K562 (cell line): ENCODE results near the gene FHIT. TPM values are rescaled to one million over a fixed set of nuclear protein-coding genes. Genes with fewer than 3 reads are reported as not detected.

Source experiments
- ATAC-seq: fragments of 200-7000 bp; cut with Tn5 transposase; 3 replicates; pipeline ENCODE4 v1.9.1; 2020; ENCODE audit warnings: moderate library complexity
- BruUV-seq: library from RNA; stranded (reverse); fragments of 400-500 nt; replicated peaks from 2 replicates; lab custom pipeline; 2021; lab: Mats Ljungman, UMichigan
- CTCF ChIA-PET: fragments of 300-600 bp; formaldehyde crosslinking; extraction: SDS; loops from one replicate; lab custom pipeline; 2021; ENCODE audit warnings: low intra/inter-chr PET ratio; lab: Yijun Ruan, JAX
- POLR2A ChIA-PET: fragments of 300-600, 350-650 bp; sonication (Branson Sonifier 250); formaldehyde crosslinking; extraction: SDS; loops from one replicate; lab custom pipeline; 2021; ENCODE audit warnings: antibody characterized with exemption, inconsistent platforms; lab: Yijun Ruan, JAX
- DNase-seq, 4 experiments: peaks; one replicate each; pipeline versions ENCODE4 v3.0.0 to v3.0.0-alpha.2; 2011 to 2018; ENCODE audit warnings: low spot score in 3 of 4, mixed read lengths in 3 of 4; ENCODE audit errors: extremely low read depth in 1 of 4
- FAIRE-seq: peaks from 2 replicates; lab custom pipeline; 2011; peaks lifted over from hg19 to GRCh38; lab: Jason Lieb, UNC
- H2AFZ ChIP-seq: 2 replicates; pipeline ENCODE4 v1.6.0; 2011; ENCODE audit warnings: low read depth, low read length, control low read depth, inconsistent platforms
- H3K27ac ChIP-seq: fragments of 200-600 bp; 3 replicates; pipeline ENCODE4 v1.8.0; 2011; ENCODE audit warnings: low read depth, mild to moderate bottlenecking, control low read depth, inconsistent platforms, low read length, moderate library complexity, mixed read lengths; ENCODE audit errors: extremely low read depth
- H3K27me3 ChIP-seq, 2 experiments: fragments of 300-600 bp in 1 of 2; 2 replicates in 1 of 2; 3 replicates in 1 of 2; pipeline versions ENCODE4 v1.6.0 to v1.8.0; 2011; ENCODE audit warnings: inconsistent platforms in 2 of 2, low read length in 2 of 2, mild to moderate bottlenecking in 1 of 2, mixed read lengths in 1 of 2, moderate library complexity in 1 of 2; ENCODE audit not compliant: control insufficient read depth in 2 of 2, insufficient read depth in 2 of 2
- H3K36me3 ChIP-seq: fragments of 300-600 bp; 3 replicates; pipeline ENCODE4 v1.8.0; 2011; ENCODE audit warnings: mild to moderate bottlenecking, low read length, inconsistent platforms; ENCODE audit not compliant: control insufficient read depth, insufficient read depth
- H3K4me1 ChIP-seq, 2 experiments: fragments of 200-600 bp in 1 of 2; replicated peaks in 1 of 2; 2 replicates in 1 of 2; 3 replicates in 1 of 2; pipeline versions ENCODE4 v1.5.1 to v1.8.0; 2011; ENCODE audit warnings: inconsistent platforms in 2 of 2, low read length in 2 of 2, mild to moderate bottlenecking in 1 of 2, mixed read lengths in 1 of 2, moderate library complexity in 1 of 2; ENCODE audit not compliant: control insufficient read depth in 2 of 2, insufficient read depth in 2 of 2
- H3K4me2 ChIP-seq: 2 replicates; pipeline ENCODE4 v1.6.1; 2011; ENCODE audit warnings: low read length, control low read depth, inconsistent platforms, mixed read lengths; ENCODE audit not compliant: insufficient read depth
- H3K4me3 ChIP-seq: fragments of 200-600 bp; sonication (generic), shearing (Covaris generic); 2 replicates; pipeline ENCODE4 v1.5.1; 2016; ENCODE audit warnings: control low read depth, inconsistent platforms
- H3K79me2 ChIP-seq: fragments of 200-600 bp; 3 replicates; pipeline ENCODE4 v1.8.0; 2011; ENCODE audit warnings: low read length, inconsistent platforms; ENCODE audit not compliant: control insufficient read depth, insufficient read depth
- H3K9ac ChIP-seq, 2 experiments: 2 replicates each; pipeline versions ENCODE4 v1.6.0 to v1.6.1; 2011; ENCODE audit warnings: low read depth in 2 of 2, low read length in 2 of 2, control low read depth in 1 of 2, inconsistent platforms in 1 of 2, mild to moderate bottlenecking in 1 of 2, mixed read lengths in 1 of 2; ENCODE audit not compliant: insufficient read depth in 1 of 2
- H3K9me1 ChIP-seq: one replicate; pipeline ENCODE4 v1.6.0; 2011; ENCODE audit warnings: inconsistent platforms, mild to moderate bottlenecking, low read length, moderate library complexity; ENCODE audit not compliant: control insufficient read depth, insufficient read depth
- H3K9me3 ChIP-seq: replicated peaks from 2 replicates; pipeline ENCODE4 v1.5.1; 2011; ENCODE audit warnings: low read depth, low read length, inconsistent platforms; ENCODE audit not compliant: control insufficient read depth, insufficient read depth
- H4K20me1 ChIP-seq: replicated peaks from 2 replicates; pipeline ENCODE4 v1.6.1; 2011; ENCODE audit warnings: low read length, inconsistent platforms, mixed read lengths; ENCODE audit not compliant: control insufficient read depth, insufficient read depth
- MECOM ChIP-seq: fragments of 250-450 bp; sonication (Bioruptor Pico); IDR thresholded peaks from 2 replicates; pipeline ENCODE4 v1.8.0; 2022; ENCODE audit warnings: inconsistent platforms
- NFE2 ChIP-seq: IDR thresholded peaks from 2 replicates; pipeline ENCODE4 v1.6.1; 2014; ENCODE audit warnings: antibody characterized with exemption, low read depth
- NFYB ChIP-seq: IDR thresholded peaks from 2 replicates; pipeline ENCODE4 v1.6.1; 2011; ENCODE audit warnings: mild to moderate bottlenecking, moderate library complexity; ENCODE audit not compliant: insufficient read length; ENCODE audit errors: extremely low read depth
- NONO ChIP-seq, 2 experiments: fragments of 200-400 bp in 1 of 2; fragments of 450-650 bp in 1 of 2; formaldehyde crosslinking in 1 of 2; IDR thresholded peaks; 2 replicates each; pipeline ENCODE4 v1.6.1; 2017; ENCODE audit warnings: low read depth in 2 of 2, mild to moderate bottlenecking in 2 of 2, moderate library complexity in 2 of 2, low read length in 1 of 2
- WGBS: fragments of 100-300 bp; shearing (Covaris generic); methylation state at CpG from one replicate; pipeline ENCODE4 v1.1.6; 2016; ENCODE audit warnings: low coverage, mixed read lengths; ENCODE audit not compliant: insufficient coverage; ENCODE audit errors: missing lambda C conversion rate; 5-methylcytosine and 5-hydroxymethylcytosine counted together
- in situ Hi-C: fragments of 300-500 bp; cut with MboI; formaldehyde crosslinking; loops from 4 replicates; pipeline ENCODE4 v1.15.0; 2018; ENCODE audit warnings: inconsistent platforms, mixed read lengths
- intact Hi-C: fragments of 100-400 bp; cut with micrococcal nuclease; formaldehyde crosslinking; loops from 2 replicates; pipeline ENCODE4 v1.14.2; 2022
- polyA plus RNA-seq, 8 experiments: library from polyadenylated mRNA; depleted of rRNA in 4 of 8; stranded (reverse) in 5 of 8; unstranded in 3 of 8; fragments of >200 nt; fragmentation: Nextera tagmentation in 2 of 8; fragmentation: Illumina TruSeq in 1 of 8; extraction: Ambion mirVana in 2 of 8; extraction: Trizol in 1 of 8; gene quantifications; 2 replicates each; pipeline versions ENCODE4 v1.2.1 to v1.2.3, GENCODE V29; 2011 to 2014; ENCODE audit warnings: inconsistent platforms in 1 of 8, missing spikeins in 1 of 8
- total RNA-seq, 7 experiments: library from RNA; depleted of rRNA in 6 of 7; stranded (reverse); fragments of >200 nt in 6 of 7; fragmentation: Illumina TruSeq in 2 of 7; extraction: Trizol in 2 of 7; gene quantifications; 2 replicates each; pipeline versions ENCODE4 v1.2.1 to v1.2.3, GENCODE V29; 2011 to 2021; ENCODE audit warnings: low replicate concordance in 1 of 7
- TF ChIP-seq, protein P1 (sequence below): fragments of 450-650 bp; IDR thresholded peaks from one replicate; pipeline ENCODE4 v1.6.1; 2018; ENCODE audit warnings: mild to moderate bottlenecking, moderate library complexity; ENCODE audit not compliant: partially characterized antibody
- TF ChIP-seq, protein P2 (sequence below), 2 experiments: fragments of 450-650 bp; formaldehyde crosslinking in 1 of 2; IDR thresholded peaks; 2 replicates each; pipeline versions ENCODE4 v1.4.0 to v1.6.1; 2014 to 2020; ENCODE audit warnings: mild to moderate bottlenecking in 2 of 2, borderline replicate concordance in 1 of 2, low read depth in 1 of 2

Gene FHIT
- total and polyA plus RNA-seq, 9 of the 15 experiments (the other 6 are each of a cell fraction or from before 2014, with no cell fraction given), result 1.7 to 9.1 (median 4.3) TPM

DNA sequence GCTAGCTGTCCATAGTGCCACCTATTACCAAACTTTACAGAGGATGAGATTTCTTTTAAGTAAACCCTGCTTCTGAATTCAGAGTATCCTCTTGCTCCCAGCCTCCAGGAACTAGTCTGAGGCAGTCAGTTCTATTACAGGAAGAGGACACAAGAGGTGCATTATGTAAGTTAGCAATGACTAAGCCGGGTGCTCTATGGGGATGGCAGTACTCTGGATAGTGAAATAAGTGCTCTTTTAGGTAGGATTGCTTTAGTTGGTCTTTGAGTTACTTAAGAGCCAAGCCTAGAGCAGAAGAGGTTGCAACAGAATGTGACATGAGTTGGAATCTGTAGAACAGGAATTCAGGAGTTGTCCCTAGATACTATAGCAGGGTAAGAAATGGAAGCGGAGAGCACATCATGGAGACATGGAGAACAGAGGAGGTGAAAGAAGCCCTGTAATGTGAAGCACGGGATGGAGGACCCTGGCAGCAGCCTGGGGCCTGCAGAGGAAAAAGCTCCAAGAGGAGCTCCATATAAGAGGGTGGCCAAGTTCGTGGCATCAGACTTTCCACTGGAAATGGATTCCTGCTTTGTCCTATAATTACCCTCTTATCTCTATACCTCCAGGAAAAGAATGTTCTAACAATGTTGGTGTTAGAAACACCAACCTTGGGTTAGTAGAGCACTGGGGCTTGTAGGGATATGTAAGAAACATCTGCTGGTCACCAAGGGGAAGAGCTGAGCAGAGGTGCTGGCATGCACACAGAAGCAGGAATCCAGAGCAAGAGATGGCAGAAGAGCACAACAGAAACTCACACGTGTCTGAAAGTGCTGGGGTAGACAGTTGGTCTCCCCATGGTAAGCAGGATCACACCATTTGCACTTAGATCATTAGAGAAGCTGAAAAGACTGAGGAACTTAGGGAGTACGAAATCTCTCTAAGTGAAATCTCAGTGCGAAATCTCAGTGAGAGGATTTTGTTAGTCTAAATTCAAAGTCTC, 851.1 kb downstream of the FHIT start:
- 38% methylated on average over 7 of the region's 7 CpGs for WGBS
- no TSS peak for BruUV-seq
- DNase-seq, result no peak
- intact Hi-C loops (no loop called here), in situ Hi-C loops (no loop called here)
- no peaks in the 10 kb centered on the region; a peak in 2 of 5 replicates for H3K4me1 ChIP-seq
- FAIRE-seq, result no peak
- no peaks in the 10 kb centered on the region for H3K79me2 ChIP-seq
- H2AFZ ChIP-seq, result no peak overlapping the region
- ChIA-PET CTCF (no interaction called here), POLR2A (no interaction called here)
- H3K9me3 ChIP-seq, result no peaks in the 10 kb centered on the region
- H3K27ac ChIP-seq, result no peak overlapping the region
- H3K36me3 ChIP-seq, result no peaks in the 10 kb centered on the region
- 0 out of 3 replicates have a peak, but pooled peaks have one; percentile 46 for ATAC-seq
- H3K4me2 ChIP-seq, result no peak overlapping the region
- H3K9ac ChIP-seq, result 0 out of 4 replicates have a peak overlapping the region, but pooled peaks of 1 of the 2 experiments have one; percentile 23
- H3K27me3 ChIP-seq, result no peaks in the 10 kb centered on the region
- 0 out of 2 replicates have a peak, but pooled peaks have one; percentile 12 for TF ChIP-seq NFE2
- no peak for TF ChIP-seq NFYB
- TF ChIP-seq, protein P1, sequence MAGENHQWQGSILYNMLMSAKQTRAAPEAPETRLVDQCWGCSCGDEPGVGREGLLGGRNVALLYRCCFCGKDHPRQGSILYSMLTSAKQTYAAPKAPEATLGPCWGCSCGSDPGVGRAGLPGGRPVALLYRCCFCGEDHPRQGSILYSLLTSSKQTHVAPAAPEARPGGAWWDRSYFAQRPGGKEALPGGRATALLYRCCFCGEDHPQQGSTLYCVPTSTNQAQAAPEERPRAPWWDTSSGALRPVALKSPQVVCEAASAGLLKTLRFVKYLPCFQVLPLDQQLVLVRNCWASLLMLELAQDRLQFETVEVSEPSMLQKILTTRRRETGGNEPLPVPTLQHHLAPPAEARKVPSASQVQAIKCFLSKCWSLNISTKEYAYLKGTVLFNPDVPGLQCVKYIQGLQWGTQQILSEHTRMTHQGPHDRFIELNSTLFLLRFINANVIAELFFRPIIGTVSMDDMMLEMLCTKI, result no peak
- TF ChIP-seq NONO (IDR thresholded peaks at IDR 0.05; ENCODE audit: low read depth in 2 of 2, low read length in 1 of 2), result no peak
- no peak for TF ChIP-seq MECOM (CRISPR knock-in tag)
- TF ChIP-seq, protein P2, sequence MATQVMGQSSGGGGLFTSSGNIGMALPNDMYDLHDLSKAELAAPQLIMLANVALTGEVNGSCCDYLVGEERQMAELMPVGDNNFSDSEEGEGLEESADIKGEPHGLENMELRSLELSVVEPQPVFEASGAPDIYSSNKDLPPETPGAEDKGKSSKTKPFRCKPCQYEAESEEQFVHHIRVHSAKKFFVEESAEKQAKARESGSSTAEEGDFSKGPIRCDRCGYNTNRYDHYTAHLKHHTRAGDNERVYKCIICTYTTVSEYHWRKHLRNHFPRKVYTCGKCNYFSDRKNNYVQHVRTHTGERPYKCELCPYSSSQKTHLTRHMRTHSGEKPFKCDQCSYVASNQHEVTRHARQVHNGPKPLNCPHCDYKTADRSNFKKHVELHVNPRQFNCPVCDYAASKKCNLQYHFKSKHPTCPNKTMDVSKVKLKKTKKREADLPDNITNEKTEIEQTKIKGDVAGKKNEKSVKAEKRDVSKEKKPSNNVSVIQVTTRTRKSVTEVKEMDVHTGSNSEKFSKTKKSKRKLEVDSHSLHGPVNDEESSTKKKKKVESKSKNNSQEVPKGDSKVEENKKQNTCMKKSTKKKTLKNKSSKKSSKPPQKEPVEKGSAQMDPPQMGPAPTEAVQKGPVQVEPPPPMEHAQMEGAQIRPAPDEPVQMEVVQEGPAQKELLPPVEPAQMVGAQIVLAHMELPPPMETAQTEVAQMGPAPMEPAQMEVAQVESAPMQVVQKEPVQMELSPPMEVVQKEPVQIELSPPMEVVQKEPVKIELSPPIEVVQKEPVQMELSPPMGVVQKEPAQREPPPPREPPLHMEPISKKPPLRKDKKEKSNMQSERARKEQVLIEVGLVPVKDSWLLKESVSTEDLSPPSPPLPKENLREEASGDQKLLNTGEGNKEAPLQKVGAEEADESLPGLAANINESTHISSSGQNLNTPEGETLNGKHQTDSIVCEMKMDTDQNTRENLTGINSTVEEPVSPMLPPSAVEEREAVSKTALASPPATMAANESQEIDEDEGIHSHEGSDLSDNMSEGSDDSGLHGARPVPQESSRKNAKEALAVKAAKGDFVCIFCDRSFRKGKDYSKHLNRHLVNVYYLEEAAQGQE (IDR thresholded peaks at IDR 0.05; ENCODE audit: borderline replicate concordance), result peak; percentile 19; the same call in 1 of the 2 replicates
- TF ChIP-seq, protein P2 (CRISPR knock-in tag; IDR thresholded peaks at IDR 0.05; ENCODE audit: low read depth), result no peak
- no peak overlapping the region for H3K4me3 ChIP-seq
- no peaks in the 10 kb centered on the region for H3K9me1 ChIP-seq
- no peaks in the 10 kb centered on the region for H4K20me1 ChIP-seq
